ENCODE data around the gene ANKRD10.
"Not testable (repeated sequence)": the region's sequence is repeated elsewhere in the genome, so short reads cannot be mapped to it uniquely, and the experiment has no call there.

GRCh38 chr13:110955608-110956007 lies 40.7 kb upstream of the ANKRD10 start:
- TF ChIP-seq CTCF, POLR2A (IDR thresholded peaks at IDR 0.05): not testable (repeated sequence)
